Peyer's patch (tissue), 4 donors: ENCODE data around the gene CALN1. TPM values are rescaled to one million over a fixed set of nuclear protein-coding genes. Genes with fewer than 3 reads are reported as not detected.

Source experiments
- DNase-seq, 3 donors: peaks; one replicate each; pipeline ENCODE4 v3.0.0-alpha.2; 2017 to 2019
- H3K27ac ChIP-seq, 4 donors: fragments of 200-600 bp; sonication (generic); one replicate each; pipeline ENCODE4 v1.5.1; 2016 to 2019
- H3K27me3 ChIP-seq, 2 donors: fragments of 200-600 bp; sonication (generic); one replicate each; pipeline ENCODE4 v1.5.1; 2019
- H3K36me3 ChIP-seq, 3 donors: fragments of 200-600 bp; sonication (generic); one replicate each; pipeline ENCODE4 v1.5.1; 2016 to 2019
- H3K4me1 ChIP-seq, 4 donors: fragments of 200-600 bp; sonication (generic); one replicate each; pipeline ENCODE4 v1.5.1; 2016 to 2019
- H3K4me3 ChIP-seq, 4 donors: fragments of 200-600 bp; sonication (generic); 1 replicate in 3 of 4; 2 replicates in 1 of 4; pipeline ENCODE4 v1.5.1; 2016 to 2019; ENCODE audit warnings: mild to moderate bottlenecking in 1 of 4
- H3K9me3 ChIP-seq, 4 donors: fragments of 200-600 bp; sonication (generic); one replicate each; pipeline ENCODE4 v1.5.1; 2016 to 2019; ENCODE audit warnings: mild to moderate bottlenecking in 1 of 4
- CTCF ChIP-seq, 6 experiments: fragments of 450-650 bp in 4 of 6; fragments of 200-600 bp in 2 of 6; sonication (generic) in 1 of 6; IDR thresholded peaks; one replicate each; pipeline ENCODE4 v1.5.1; 2017 to 2019; ENCODE audit warnings: antibody characterized with exemption in 6 of 6, mild to moderate bottlenecking in 3 of 6, moderate library complexity in 1 of 6
- POLR2A ChIP-seq, 2 donors: fragments of 450-650 bp; IDR thresholded peaks; one replicate each; pipeline ENCODE4 v1.5.1; 2017; ENCODE audit warnings: antibody characterized with exemption in 2 of 2, mild to moderate bottlenecking in 2 of 2, moderate library complexity in 2 of 2
- total RNA-seq, 4 donors: library from RNA; depleted of rRNA; stranded (reverse); fragments of >200 nt; gene quantifications; one replicate each; pipeline ENCODE4 v1.1.0, GENCODE V29; 2016

Gene CALN1
- total RNA-seq, 4 donors from 2014 or later, result 0.13 TPM; not detected in 3

- TF ChIP-seq CTCF (IDR thresholded peaks at IDR 0.05) (no peak), POLR2A (IDR thresholded peaks at IDR 0.05) (no peak)
- peaks cover 0 to 5% (median 0%) of the 10 kb centered on the region in 4 donors for H3K4me1 ChIP-seq
- no peak for DNase-seq
- H3K9me3 ChIP-seq, result no peaks in the 10 kb centered on the region
- H3K4me3 ChIP-seq, result no peak overlapping the region
- no peak overlapping the region for H3K27ac ChIP-seq
- H3K36me3 ChIP-seq, result no peaks in the 10 kb centered on the region
- H3K27me3 ChIP-seq, result no peaks in the 10 kb centered on the region
Observed at GRCh38 chr7:71754828-71755227, 657.3 kb downstream of the CALN1 start.

DNA sequence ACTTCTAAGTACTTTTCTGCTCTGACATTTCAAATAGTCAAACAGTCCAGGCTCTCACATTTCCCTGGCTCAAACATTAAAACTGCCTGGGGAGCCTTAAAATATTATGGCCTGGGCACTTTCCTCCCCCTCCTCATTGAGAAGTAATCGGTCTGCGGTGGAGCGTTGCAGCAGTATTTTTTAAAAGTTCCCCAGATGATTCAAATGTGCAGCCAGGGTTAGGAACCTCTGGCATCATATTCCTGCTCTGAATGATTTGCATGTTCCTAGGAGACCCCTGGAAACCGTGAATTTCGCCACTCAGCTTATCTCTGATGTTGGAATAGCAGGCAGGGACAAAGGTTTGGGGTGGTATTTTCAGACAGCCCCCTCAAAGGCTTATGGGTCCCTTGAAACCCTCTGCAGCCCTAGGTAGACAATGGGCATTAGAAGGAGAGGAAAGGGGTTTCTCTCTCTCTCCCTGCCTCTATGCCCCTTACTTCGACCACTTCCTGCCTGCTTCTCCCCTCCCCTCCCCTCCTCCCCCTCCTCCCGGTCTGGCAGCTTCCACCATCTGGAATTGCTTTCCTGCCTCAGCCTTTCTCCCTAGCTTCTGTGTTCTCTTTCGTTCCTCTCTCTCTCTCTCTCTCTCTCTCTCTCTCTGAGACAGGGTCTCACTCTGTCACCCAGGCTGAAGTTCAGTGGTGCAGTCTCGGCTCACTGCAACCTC lies 658.0 kb downstream of the CALN1 start:
- Histone ChIP-seq H3K27ac (no peak overlapping the region), H3K27me3 (no peaks in the 10 kb centered on the region), H3K36me3 (no peaks in the 10 kb centered on the region), H3K4me3 (no peak overlapping the region), H3K9me3 (no peaks in the 10 kb centered on the region), H3K4me1 (peaks cover 0 to 5% (median 0%) of the 10 kb centered on the region in 4 donors)
- TF ChIP-seq POLR2A (IDR thresholded peaks at IDR 0.05) (no peak), CTCF (IDR thresholded peaks at IDR 0.05) (no peak)
- no peak for DNase-seq

GRCh38 chr7:71753236-71753635 lies 658.9 kb downstream of the CALN1 start:
- Histone ChIP-seq H3K9me3 (no peaks in the 10 kb centered on the region), H3K27me3 (no peaks in the 10 kb centered on the region), H3K36me3 (no peaks in the 10 kb centered on the region), H3K4me3 (no peak overlapping the region), H3K4me1 (peaks cover 0 to 5% (median 0%) of the 10 kb centered on the region in 4 donors), H3K27ac (no peak overlapping the region)
- no peak for TF ChIP-seq CTCF (IDR thresholded peaks at IDR 0.05)
- TF ChIP-seq POLR2A (IDR thresholded peaks at IDR 0.05), result no peak
- DNase-seq, result no peak

GRCh38 chr7:71752171-71752935 lies 659.8 kb downstream of the CALN1 start:
- peak in 1 of 3 donors; percentile 57 for DNase-seq
- H3K27ac ChIP-seq, result no peak overlapping the region
- H3K9me3 ChIP-seq, result no peaks in the 10 kb centered on the region
- H3K27me3 ChIP-seq, result no peaks in the 10 kb centered on the region
- H3K4me1 ChIP-seq, result peaks cover 0 to 5% (median 0%) of the 10 kb centered on the region in 4 donors
- TF ChIP-seq CTCF (IDR thresholded peaks at IDR 0.05) (peak in 3 of 6 experiments; percentile 18 to 31 (median 19)), POLR2A (IDR thresholded peaks at IDR 0.05) (no peak)
- no peak overlapping the region for H3K4me3 ChIP-seq
- H3K36me3 ChIP-seq, result no peaks in the 10 kb centered on the region

DNA sequence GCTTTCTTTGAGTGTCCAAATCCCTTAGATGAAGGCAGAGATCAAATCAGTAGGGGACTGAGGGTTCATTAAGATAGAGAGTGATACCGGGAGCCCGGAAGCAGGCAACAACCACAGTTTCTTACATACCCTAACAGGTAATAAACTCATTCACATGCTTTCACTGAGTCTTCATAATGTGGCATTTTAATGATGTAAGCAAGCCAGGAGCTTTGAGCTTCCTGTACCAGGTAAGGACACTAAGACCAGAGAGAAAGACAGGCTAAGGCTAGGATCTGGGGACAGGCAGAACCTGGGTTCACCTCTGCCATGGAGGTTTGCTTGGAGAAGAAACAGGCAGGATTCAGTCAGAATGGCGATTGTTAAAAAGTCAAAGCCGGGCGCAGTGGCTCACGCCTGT lies 661.8 kb downstream of the CALN1 start:
- no peaks in the 10 kb centered on the region for H3K36me3 ChIP-seq
- H3K9me3 ChIP-seq, result no peaks in the 10 kb centered on the region
- no peak overlapping the region for H3K27ac ChIP-seq
- no peaks in the 10 kb centered on the region for H3K27me3 ChIP-seq
- TF ChIP-seq POLR2A (IDR thresholded peaks at IDR 0.05) (no peak), CTCF (IDR thresholded peaks at IDR 0.05) (no peak)
- DNase-seq, result no peak
- H3K4me1 ChIP-seq, result peaks cover 0 to 5% (median 0%) of the 10 kb centered on the region in 4 donors
- H3K4me3 ChIP-seq, result no peak overlapping the region
